ENCODE results near the gene SLC15A3. TPM values are rescaled to one million over a fixed set of nuclear protein-coding genes. Genes with fewer than 3 reads are reported as not detected.

SLC15A3 gene
- total RNA-seq, 2 experiments from 2014 or later, result 10.5 to 11.9 TPM

GRCh38 chr11:60933416-60934123 is 18.4 kb downstream of the SLC15A3 start:
- no peak overlapping the region for H3K27ac Mint-ChIP-seq
- H3K4me3 Mint-ChIP-seq, result no peak overlapping the region
- POLR2A ChIA-PET, result interaction anchor here (0.9 kb wide), 1 partner anchor 22 kb away, joined by 3 read pairs; no protein-coding TSS in a partner anchor

GRCh38 chr11:60932605-60933356 is 19.2 kb downstream of the SLC15A3 start:
- no peak for ATAC-seq (ENCODE audit: poor library complexity)
- no peak overlapping the region for H3K4me3 ChIP-seq (ENCODE audit: low read length)
- no peaks in the 10 kb centered on the region for H3K4me1 Mint-ChIP-seq (ENCODE audit: low read depth)
- no peaks in the 10 kb centered on the region for H3K9me3 ChIP-seq (ENCODE audit: control insufficient read depth in 1 of 2, insufficient read depth in 1 of 2, low read length in 2 of 2)
- H3K27me3 ChIP-seq (ENCODE audit: control insufficient read depth in 1 of 2, insufficient read depth in 2 of 2, low read length in 2 of 2), result peaks cover 0 to 5% of the 10 kb centered on the region in 2 experiments
- H3K27me3 Mint-ChIP-seq, result no peaks in the 10 kb centered on the region
- no peak overlapping the region for H3K27ac ChIP-seq (ENCODE audit: low read depth in 1 of 2, low read length in 2 of 2)
- no peak overlapping the region for H3K27ac Mint-ChIP-seq
- ChIA-PET CTCF (no interaction called here), POLR2A (no interaction called here)
- no peak for TF ChIP-seq CTCF (IDR thresholded peaks at IDR 0.05)
- no peaks in the 10 kb centered on the region for H3K36me3 Mint-ChIP-seq (ENCODE audit: low read depth)
- no peak overlapping the region for H3K4me3 Mint-ChIP-seq
- intact Hi-C loops (cut with DNase I, micrococcal nuclease), result no loop called here
- DNase-seq, result no peak
- H3K4me1 ChIP-seq (ENCODE audit: insufficient read depth, low read length), result no peaks in the 10 kb centered on the region
- H3K9me3 Mint-ChIP-seq, result no peaks in the 10 kb centered on the region
- H3K36me3 ChIP-seq (ENCODE audit: insufficient read depth, low read length), result no peaks in the 10 kb centered on the region

More at GRCh38 chr11:60933416-60934123, 18.4 kb downstream of the SLC15A3 start:
- Histone ChIP-seq H3K36me3 (ENCODE audit: insufficient read depth, low read length) (no peaks in the 10 kb centered on the region), H3K9me3 (ENCODE audit: control insufficient read depth in 1 of 2, insufficient read depth in 1 of 2, low read length in 2 of 2) (no peaks in the 10 kb centered on the region), H3K27ac (ENCODE audit: low read depth in 1 of 2, low read length in 2 of 2) (no peak overlapping the region), H3K27me3 (ENCODE audit: control insufficient read depth in 1 of 2, insufficient read depth in 2 of 2, low read length in 2 of 2) (peaks cover 0 to 5% of the 10 kb centered on the region in 2 experiments), H3K4me3 (ENCODE audit: low read length) (no peak overlapping the region), H3K4me1 (ENCODE audit: insufficient read depth, low read length) (no peaks in the 10 kb centered on the region)
- DNase-seq (no peak), ATAC-seq (ENCODE audit: poor library complexity) (no peak)
- Mint-ChIP-seq H3K36me3 (ENCODE audit: low read depth) (no peaks in the 10 kb centered on the region), H3K4me1 (ENCODE audit: low read depth) (no peaks in the 10 kb centered on the region), H3K27me3 (no peaks in the 10 kb centered on the region), H3K9me3 (no peaks in the 10 kb centered on the region)
- CTCF ChIA-PET, result no interaction called here
- intact Hi-C loops (cut with DNase I, micrococcal nuclease), result no loop called here
- no peak for TF ChIP-seq CTCF (IDR thresholded peaks at IDR 0.05)

- no peaks in the 10 kb centered on the region for H3K9me3 Mint-ChIP-seq
- Histone ChIP-seq H3K4me1 (ENCODE audit: insufficient read depth, low read length) (no peaks in the 10 kb centered on the region), H3K27me3 (ENCODE audit: control insufficient read depth in 1 of 2, insufficient read depth in 2 of 2, low read length in 2 of 2) (peaks cover 0 to 5% of the 10 kb centered on the region in 2 experiments), H3K9me3 (ENCODE audit: control insufficient read depth in 1 of 2, insufficient read depth in 1 of 2, low read length in 2 of 2) (no peaks in the 10 kb centered on the region), H3K4me3 (ENCODE audit: low read length) (no peak overlapping the region), H3K36me3 (ENCODE audit: insufficient read depth, low read length) (no peaks in the 10 kb centered on the region), H3K27ac (ENCODE audit: low read depth in 1 of 2, low read length in 2 of 2) (no peak overlapping the region)
- no peaks in the 10 kb centered on the region for H3K36me3 Mint-ChIP-seq (ENCODE audit: low read depth)
- no peak for TF ChIP-seq CTCF (IDR thresholded peaks at IDR 0.05)
- no peak overlapping the region for H3K27ac Mint-ChIP-seq
- no peak for DNase-seq
- ChIA-PET CTCF (no interaction called here), POLR2A (no interaction called here)
- H3K27me3 Mint-ChIP-seq, result no peaks in the 10 kb centered on the region
- no peaks in the 10 kb centered on the region for H3K4me1 Mint-ChIP-seq (ENCODE audit: low read depth)
- H3K4me3 Mint-ChIP-seq, result no peak overlapping the region
- ATAC-seq (ENCODE audit: poor library complexity), result no peak
- intact Hi-C loops (cut with DNase I, micrococcal nuclease), result no loop called here
Observed at GRCh38 chr11:60931917-60932316, 20.1 kb downstream of the SLC15A3 start.

Data from CD4-positive, alpha-beta T cell (primary cell).